ENCODE measurements around the gene MLX.
"Not testable (repeated sequence)": the region's sequence is repeated elsewhere in the genome, so short reads cannot be mapped to it uniquely, and the experiment has no call there.

The MLX gene

GRCh38 chr17:42581744-42582270, 14.9 kb downstream of the MLX start:
- no peak for DNase-seq

DNA sequence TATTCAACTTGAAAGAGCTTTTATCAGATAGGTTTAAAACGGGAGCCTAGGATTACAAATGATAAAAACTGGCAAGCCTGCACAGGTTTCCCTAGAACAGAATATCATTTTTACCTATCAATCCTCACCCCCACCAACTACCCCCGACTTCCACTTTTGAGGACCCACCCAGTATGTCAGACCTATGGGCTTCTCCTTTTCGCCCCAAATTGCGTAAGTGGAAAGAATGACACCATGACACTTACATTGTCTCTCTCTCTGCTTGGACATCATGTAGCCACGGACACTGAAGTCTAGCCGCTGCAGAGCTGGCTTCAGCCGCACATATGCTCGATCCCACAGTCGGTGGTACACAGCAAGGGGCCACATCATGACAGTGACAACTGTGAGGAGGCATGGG, 18.0 kb downstream of the MLX start:
- no peak for DNase-seq

DNA sequence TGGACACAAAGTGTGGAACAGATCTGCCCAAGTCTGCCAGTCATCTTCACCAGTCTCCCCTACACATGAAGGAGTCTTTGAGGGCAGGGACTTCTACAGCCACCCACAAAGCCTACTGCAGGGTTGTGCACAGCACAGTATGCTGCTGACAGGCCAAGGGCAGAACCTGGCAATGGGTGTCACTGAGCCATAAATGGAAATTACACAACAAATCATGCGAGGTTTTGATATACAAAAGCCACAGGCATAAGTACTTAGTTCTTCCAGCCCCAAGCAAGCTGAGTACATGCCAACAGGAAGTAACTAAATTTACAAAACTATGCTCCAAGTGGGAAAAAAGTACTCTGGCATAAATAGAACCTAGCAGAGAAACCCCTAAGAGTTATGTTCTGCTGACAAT, 18.5 kb downstream of the MLX start:
- DNase-seq = no peak

- DNase-seq = no peak
These were observed 19.8 kb downstream of the MLX start for GRCh38 chr17:42586514-42587230.

GRCh38 chr17:42590886-42591285, 24.0 kb downstream of the MLX start:
- no peak for DNase-seq

- DNase-seq = no peak
These were observed 24.5 kb downstream of the MLX start for GRCh38 chr17:42591411-42591810.

DNA sequence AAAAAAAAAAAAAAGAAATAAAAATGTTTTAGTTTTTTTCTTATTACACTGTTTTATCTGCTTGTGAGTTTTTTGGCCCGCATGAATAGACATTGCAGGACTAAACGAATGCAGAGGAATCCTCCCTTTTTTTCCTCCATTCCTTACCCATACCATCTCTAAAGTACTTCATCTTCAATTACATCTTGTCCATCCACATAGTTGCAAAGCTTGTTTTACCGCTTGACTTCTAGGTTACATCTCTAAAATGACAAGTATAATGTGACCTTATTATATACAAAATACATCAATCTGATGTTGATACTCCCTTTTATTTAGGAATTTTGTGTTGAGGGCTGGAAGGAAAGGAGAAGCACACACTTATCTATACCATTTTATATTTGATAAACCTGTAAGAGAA, 29.5 kb downstream of the MLX start:
- DNase-seq = no peak

GRCh38 chr17:42598905-42599304, 32.0 kb downstream of the MLX start:
- peak in 2 of 3 experiments; percentile 36 to 53 for DNase-seq

GRCh38 chr17:42603318-42603717, 36.4 kb downstream of the MLX start:
- peak in 2 of 3 experiments; percentile 23 to 78 for DNase-seq

GRCh38 chr17:42607769-42608168, 40.9 kb downstream of the MLX start:
- no peak for DNase-seq

- peak in 2 of 3 experiments; percentile 47 to 69 for DNase-seq
These were observed 41.6 kb downstream of the MLX start for GRCh38 chr17:42608305-42609181.

GRCh38 chr17:42609182-42609813, 42.4 kb downstream of the MLX start, which contains the start of the genes RETREG3 and TUBG1:
Gene RETREG3, minus strand, starts transcription at chr17:42609374. Its CDS starts 50 bp downstream, at chr17:42609324.
Gene TUBG1, plus strand, starts transcription at chr17:42609683. Its CDS starts 55 bp downstream, at chr17:42609738.
- DNase-seq = peak; percentile 99 to 100 (median 99)

DNA sequence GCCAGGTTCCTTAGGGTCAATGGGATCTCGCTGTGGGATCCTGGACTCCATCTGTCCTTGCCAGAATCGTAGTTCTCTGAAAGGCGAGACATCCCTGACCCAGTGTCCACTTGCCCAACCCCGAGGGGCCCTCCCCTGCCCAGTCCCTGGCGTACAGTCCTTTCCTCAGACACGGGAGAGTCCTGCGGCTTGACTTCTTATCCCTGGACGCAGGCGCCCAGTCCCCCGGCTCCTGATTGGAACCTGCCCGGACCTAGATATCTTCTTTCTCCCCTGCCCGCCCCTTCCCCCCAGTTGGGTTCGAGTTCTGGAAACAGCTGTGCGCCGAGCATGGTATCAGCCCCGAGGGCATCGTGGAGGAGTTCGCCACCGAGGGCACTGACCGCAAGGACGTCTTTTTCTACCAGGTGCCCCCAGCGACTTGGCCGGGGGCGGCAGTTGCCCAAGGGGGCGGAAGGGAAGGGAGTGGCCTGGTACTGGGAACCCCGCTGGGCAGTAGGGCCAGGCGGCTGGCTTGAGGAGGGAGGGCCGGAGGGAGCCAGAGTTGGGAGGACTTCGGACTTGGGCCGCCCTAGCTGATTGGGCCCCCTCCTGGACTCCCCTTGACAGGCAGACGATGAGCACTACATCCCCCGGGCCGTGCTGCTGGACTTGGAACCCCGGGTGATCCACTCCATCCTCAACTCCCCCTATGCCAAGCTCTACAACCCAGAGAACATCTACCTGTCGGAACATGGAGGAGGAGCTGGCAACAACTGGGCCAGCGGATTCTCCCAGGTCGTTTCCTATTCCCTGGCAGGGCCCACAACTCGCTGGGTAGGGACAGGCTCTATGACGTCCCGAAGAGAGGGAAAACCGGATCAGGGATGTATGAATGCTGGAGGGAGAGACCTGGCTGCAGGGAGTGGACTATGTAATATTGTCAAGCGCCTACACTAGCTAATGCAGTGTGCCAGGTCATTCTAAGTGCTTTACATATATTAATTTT, 43.2 kb downstream of the MLX start:
- DNase-seq = peak in 2 of 3 experiments; percentile 80 to 82

GRCh38 chr17:42612013-42612412, 45.1 kb downstream of the MLX start:
- no peak for DNase-seq

DNA sequence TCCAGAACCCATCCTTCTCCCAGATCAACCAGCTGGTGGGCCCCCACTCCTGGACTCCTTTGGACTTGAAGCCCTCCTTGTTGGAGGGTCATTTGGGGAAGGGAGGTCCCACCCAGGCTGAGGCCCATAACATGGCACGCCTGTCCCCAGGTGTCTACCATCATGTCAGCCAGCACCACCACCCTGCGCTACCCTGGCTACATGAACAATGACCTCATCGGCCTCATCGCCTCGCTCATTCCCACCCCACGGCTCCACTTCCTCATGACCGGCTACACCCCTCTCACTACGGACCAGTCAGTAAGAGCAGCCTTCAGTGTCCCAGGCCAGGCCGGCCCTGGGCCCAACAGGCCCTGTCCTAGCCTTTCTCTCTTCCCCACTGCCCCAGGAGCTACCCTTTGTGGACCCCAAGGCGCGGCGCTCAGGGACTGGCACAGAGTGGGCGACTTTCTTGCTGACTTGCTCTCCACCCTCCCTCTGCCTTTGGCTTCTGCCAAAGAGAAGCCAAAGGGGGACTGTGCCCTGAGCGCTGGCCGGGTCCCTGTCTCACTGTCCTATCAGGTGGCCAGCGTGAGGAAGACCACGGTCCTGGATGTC, 46.9 kb downstream of the MLX start:
- DNase-seq = no peak

GRCh38 chr17:42617956-42618431, 51.1 kb downstream of the MLX start:
- DNase-seq = no peak

DNA sequence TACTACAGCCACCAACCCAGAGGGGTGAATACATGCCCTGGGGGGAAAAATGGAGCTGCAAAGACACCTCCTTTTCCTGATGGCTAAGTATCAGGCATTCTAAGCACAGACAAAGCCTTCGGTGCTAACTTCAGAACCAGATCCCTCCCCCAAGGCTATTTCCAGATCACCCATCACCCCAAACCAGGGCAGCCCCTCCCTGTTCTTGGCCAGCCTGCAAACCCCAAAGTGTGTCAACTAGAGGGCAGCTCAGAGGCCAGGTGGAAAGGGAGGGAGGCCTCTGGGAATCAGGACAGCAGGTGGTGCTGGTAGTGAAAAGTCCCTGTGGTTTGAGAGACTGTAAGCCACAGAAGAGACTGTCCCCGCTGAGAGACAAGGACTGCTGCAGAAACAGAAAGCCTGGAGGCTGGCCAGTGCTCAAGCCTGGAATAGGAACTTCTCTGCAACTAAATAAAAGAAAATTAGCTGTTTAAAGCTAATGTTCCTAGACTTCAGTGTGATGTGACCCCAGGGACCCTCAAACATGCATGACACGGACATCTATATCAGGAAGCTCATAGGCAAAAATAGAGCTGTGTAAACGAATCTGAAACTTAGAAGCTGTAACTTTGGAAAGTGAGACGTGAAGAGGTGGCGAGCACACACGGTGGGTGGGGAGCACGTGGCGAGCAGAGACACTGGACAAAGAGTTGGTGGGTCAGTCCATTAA, 51.7 kb downstream of the MLX start:
- peak; percentile 29 to 67 (median 34) for DNase-seq

DNA sequence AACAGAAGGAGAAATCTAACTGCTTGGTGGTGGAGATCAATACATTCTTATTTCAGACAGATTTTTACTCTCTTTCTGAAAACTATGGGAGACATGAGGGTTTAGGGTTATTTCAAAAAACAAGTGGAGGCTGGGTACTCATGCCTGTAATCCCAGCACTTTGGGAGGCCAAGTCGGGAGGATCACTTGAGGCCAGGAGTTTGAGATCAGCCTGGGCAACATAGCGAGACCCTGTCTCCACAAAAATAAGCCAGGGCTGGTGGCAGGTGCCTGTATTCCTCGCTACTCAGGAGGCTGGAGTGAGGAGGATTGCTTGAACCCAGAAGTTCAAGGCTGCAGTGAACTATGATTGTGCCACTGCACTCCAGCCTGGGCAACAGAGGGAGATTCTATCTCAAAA, 55.1 kb downstream of the MLX start:
- DNase-seq = not testable (repeated sequence)

All from NCI-H1417 (cell line).